Fibroblast of lung (primary cell): ENCODE results near the gene COTL1. TPM values are rescaled to one million over a fixed set of nuclear protein-coding genes. Genes with fewer than 3 reads are reported as not detected.

Source experiments
- DNase-seq, 2 donors: peaks; one replicate each; pipeline versions ENCODE4 v3.0.0 to v3.0.0-alpha.2; 2010; ENCODE audit warnings: low read depth in 2 of 2
- H2AFZ ChIP-seq: 2 replicates; pipeline ENCODE4 v1.5.1; 2012; ENCODE audit warnings: low read length, control low read depth, inconsistent platforms
- H3K27ac ChIP-seq: 2 replicates; pipeline ENCODE4 v1.5.1; 2011; ENCODE audit warnings: low read length, control low read depth; ENCODE audit not compliant: insufficient read depth
- H3K27me3 ChIP-seq: 2 replicates; pipeline ENCODE4 v1.5.1; 2011; ENCODE audit warnings: mild to moderate bottlenecking, low read length; ENCODE audit not compliant: control insufficient read depth, insufficient read depth
- H3K36me3 ChIP-seq: 2 replicates; pipeline ENCODE4 v1.5.1; 2011; ENCODE audit warnings: low read length; ENCODE audit not compliant: control insufficient read depth, insufficient read depth
- H3K4me1 ChIP-seq: 2 replicates; pipeline ENCODE4 v1.5.1; 2011; ENCODE audit warnings: low read length; ENCODE audit not compliant: control insufficient read depth, insufficient read depth; ENCODE audit errors: extremely low read depth
- H3K4me2 ChIP-seq: 2 replicates; pipeline ENCODE4 v1.5.1; 2011; ENCODE audit warnings: low read length, control low read depth; ENCODE audit not compliant: insufficient read depth; ENCODE audit errors: extremely low read depth
- H3K4me3 ChIP-seq, 4 experiments: fragments of 200-600 bp in 1 of 4; sonication (generic) in 1 of 4; replicated peaks in 1 of 4; 2 replicates each; pipeline ENCODE4 v1.5.1; 2011 to 2016; ENCODE audit warnings: low read length in 4 of 4, low read depth in 3 of 4, mild to moderate bottlenecking in 3 of 4, control low read depth in 2 of 4, inconsistent platforms in 1 of 4, mixed read lengths in 1 of 4; ENCODE audit not compliant: insufficient read depth in 1 of 4; ENCODE audit errors: control extremely low read depth in 1 of 4
- H3K79me2 ChIP-seq: 2 replicates; pipeline ENCODE4 v1.5.1; 2012; ENCODE audit warnings: mild to moderate bottlenecking, low read length, inconsistent platforms; ENCODE audit not compliant: control insufficient read depth, insufficient read depth
- H3K9ac ChIP-seq: 2 replicates; pipeline ENCODE4 v1.5.1; 2011; ENCODE audit warnings: mild to moderate bottlenecking, low read length, control low read depth; ENCODE audit not compliant: insufficient read depth
- H3K9me3 ChIP-seq: 2 replicates; pipeline ENCODE4 v1.5.1; 2012; ENCODE audit warnings: low read depth, low read length; ENCODE audit not compliant: control insufficient read depth, insufficient read depth
- H4K20me1 ChIP-seq: 2 replicates; pipeline ENCODE4 v1.5.1; 2011; ENCODE audit warnings: low read length; ENCODE audit not compliant: control insufficient read depth, insufficient read depth; ENCODE audit errors: extremely low read depth
- EZH2 ChIP-seq: IDR thresholded peaks from 2 replicates; pipeline ENCODE4 v1.5.1; 2012; ENCODE audit warnings: low read length, control low read depth, mild to moderate bottlenecking; ENCODE audit errors: missing control alignments
- polyA plus RNA-seq, 2 donors: library from polyadenylated mRNA; depleted of rRNA in 1 of 2; stranded (reverse) in 1 of 2; unstranded in 1 of 2; fragments of >200 nt; gene quantifications; 2 replicates each; pipeline ENCODE4 v1.2.1, GENCODE V29; 2011 to 2012; ENCODE audit warnings: missing spikeins in 1 of 2
- total RNA-seq: library from RNA; depleted of rRNA; stranded (reverse); fragments of >200 nt; gene quantifications from 2 replicates; pipeline ENCODE4 v1.2.1, GENCODE V29; 2014
- TF ChIP-seq, protein P1 (sequence below), 2 donors: IDR thresholded peaks in 1 of 2; conservative IDR thresholded peaks in 1 of 2; 1 replicate in 1 of 2; 2 replicates in 1 of 2; pipeline ENCODE4 v1.5.1; 2011 to 2012; ENCODE audit warnings: low read length in 2 of 2, control low read depth in 1 of 2, inconsistent platforms in 1 of 2, low read depth in 1 of 2, mild to moderate bottlenecking in 1 of 2

Gene COTL1
- total and polyA plus RNA-seq, 2 donors (not counting 1 experiment from before 2014, with no cell fraction given): 103 to 192 TPM

DNA sequence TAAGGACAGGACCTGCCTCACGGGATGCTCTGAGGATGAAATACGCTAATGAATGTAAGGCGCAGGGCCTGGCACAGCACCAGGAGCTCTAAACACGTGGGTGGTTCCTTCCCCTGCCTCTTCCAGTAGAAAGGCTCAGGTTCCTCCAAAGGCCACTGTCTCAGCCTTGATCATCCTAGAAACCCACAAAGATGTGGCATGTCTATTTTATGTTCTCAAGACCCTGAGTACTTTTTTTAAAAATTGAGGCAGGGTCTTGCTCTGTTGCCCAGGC is 96.4 kb downstream of the COTL1 start:
- Histone ChIP-seq H3K4me1 (peaks cover 4% of the 10 kb centered on the region), H3K9me3 (no peaks in the 10 kb centered on the region), H3K27me3 (no peaks in the 10 kb centered on the region), H3K27ac (no peak overlapping the region), H3K36me3 (no peaks in the 10 kb centered on the region), H3K4me3 (no peak overlapping the region), H2AFZ (no peak overlapping the region), H4K20me1 (no peaks in the 10 kb centered on the region), H3K79me2 (no peaks in the 10 kb centered on the region), H3K4me2 (no peak overlapping the region), H3K9ac (no peak overlapping the region)
- DNase-seq: no peak
- TF ChIP-seq EZH2: no peak
- TF ChIP-seq, protein P1, sequence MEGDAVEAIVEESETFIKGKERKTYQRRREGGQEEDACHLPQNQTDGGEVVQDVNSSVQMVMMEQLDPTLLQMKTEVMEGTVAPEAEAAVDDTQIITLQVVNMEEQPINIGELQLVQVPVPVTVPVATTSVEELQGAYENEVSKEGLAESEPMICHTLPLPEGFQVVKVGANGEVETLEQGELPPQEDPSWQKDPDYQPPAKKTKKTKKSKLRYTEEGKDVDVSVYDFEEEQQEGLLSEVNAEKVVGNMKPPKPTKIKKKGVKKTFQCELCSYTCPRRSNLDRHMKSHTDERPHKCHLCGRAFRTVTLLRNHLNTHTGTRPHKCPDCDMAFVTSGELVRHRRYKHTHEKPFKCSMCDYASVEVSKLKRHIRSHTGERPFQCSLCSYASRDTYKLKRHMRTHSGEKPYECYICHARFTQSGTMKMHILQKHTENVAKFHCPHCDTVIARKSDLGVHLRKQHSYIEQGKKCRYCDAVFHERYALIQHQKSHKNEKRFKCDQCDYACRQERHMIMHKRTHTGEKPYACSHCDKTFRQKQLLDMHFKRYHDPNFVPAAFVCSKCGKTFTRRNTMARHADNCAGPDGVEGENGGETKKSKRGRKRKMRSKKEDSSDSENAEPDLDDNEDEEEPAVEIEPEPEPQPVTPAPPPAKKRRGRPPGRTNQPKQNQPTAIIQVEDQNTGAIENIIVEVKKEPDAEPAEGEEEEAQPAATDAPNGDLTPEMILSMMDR (conservative IDR thresholded peaks at IDR 0.05 in 1 of 2, IDR thresholded peaks at IDR 0.05 in 1 of 2; ENCODE audit: low read depth in 1 of 2, low read length in 2 of 2): no peak

DNA sequence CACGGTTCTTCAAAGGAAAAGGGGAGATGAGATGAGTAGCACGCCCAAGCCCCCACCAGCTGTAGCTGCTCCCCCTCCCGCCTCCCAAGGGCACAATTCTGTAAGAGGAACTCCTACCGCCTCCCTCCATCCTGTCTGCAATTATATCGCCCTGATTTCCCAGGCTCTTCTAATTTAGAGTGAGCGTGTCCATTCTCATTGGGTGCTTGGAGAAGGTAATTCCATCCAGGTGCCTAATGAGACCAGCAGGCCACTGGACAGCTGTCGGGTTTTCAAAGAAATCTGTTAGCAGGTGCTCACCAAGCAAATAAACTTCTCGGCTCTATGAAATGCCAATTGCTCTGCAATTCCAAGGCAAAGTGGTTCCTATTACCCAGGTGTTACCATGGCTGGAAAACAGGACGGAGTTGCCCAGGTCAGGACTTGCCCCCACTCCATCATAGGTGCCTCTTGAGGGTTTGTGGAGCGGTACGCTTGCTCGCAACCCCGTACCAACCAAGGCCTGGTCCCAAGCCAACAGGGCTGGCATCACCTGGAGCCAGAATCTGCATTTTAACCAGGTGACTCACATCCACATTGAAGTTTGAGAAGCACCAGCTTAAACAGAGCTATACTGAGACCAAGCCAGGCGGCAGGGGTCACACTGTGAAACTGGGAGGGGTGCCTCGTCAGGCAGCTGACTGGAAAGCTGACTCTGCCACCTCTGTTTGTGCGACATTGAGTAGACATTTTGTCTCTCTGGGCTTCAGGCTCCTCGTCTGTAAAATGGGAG is 97.0 kb downstream of the COTL1 start:
- H3K4me3 ChIP-seq: no peak overlapping the region
- no peak overlapping the region for H2AFZ ChIP-seq
- H3K9ac ChIP-seq: no peak overlapping the region
- no peaks in the 10 kb centered on the region for H4K20me1 ChIP-seq
- H3K9me3 ChIP-seq: no peaks in the 10 kb centered on the region
- no peaks in the 10 kb centered on the region for H3K79me2 ChIP-seq
- H3K4me2 ChIP-seq: no peak overlapping the region
- no peaks in the 10 kb centered on the region for H3K36me3 ChIP-seq
- H3K27me3 ChIP-seq: no peaks in the 10 kb centered on the region
- TF ChIP-seq, protein P1 (conservative IDR thresholded peaks at IDR 0.05 in 1 of 2, IDR thresholded peaks at IDR 0.05 in 1 of 2; ENCODE audit: low read depth in 1 of 2, low read length in 2 of 2): no peak
- TF ChIP-seq EZH2: no peak
- H3K4me1 ChIP-seq: peaks cover 4% of the 10 kb centered on the region
- DNase-seq: no peak
- H3K27ac ChIP-seq: no peak overlapping the region

DNA sequence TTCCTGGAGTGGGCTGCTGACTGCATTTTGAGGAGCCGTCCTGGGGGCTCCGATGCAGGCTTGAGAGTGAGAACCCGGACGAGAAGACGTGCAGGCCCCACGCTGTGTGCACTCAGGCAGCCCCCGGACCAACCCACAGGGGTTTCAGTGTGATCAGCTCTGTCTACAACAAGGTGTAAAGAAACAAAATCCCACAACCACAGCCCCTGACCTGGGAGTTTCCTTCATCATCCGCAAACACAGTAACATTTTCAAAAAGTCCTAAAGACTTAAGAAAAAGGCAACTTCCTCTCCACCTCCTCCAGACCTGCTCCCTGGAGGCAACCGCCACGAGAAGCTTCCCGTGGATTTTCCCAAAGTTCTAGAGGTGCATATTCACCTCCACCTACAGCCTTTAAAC is 98.0 kb downstream of the COTL1 start:
- Histone ChIP-seq H3K36me3 (no peaks in the 10 kb centered on the region), H3K4me3 (no peak overlapping the region), H3K27me3 (no peaks in the 10 kb centered on the region), H3K27ac (no peak overlapping the region), H4K20me1 (no peaks in the 10 kb centered on the region), H2AFZ (no peak overlapping the region), H3K4me2 (no peak overlapping the region), H3K4me1 (peaks cover 4% of the 10 kb centered on the region), H3K9ac (no peak overlapping the region), H3K79me2 (no peaks in the 10 kb centered on the region), H3K9me3 (no peaks in the 10 kb centered on the region)
- no peak for DNase-seq
- TF ChIP-seq, protein P1 (conservative IDR thresholded peaks at IDR 0.05 in 1 of 2, IDR thresholded peaks at IDR 0.05 in 1 of 2; ENCODE audit: low read depth in 1 of 2, low read length in 2 of 2): no peak
- no peak for TF ChIP-seq EZH2
